HL-60 (cell line): ENCODE data around the gene DMBX1.

Experiments
- CTCF ChIP-seq: IDR thresholded peaks from one replicate; pipeline ENCODE4 v1.5.1; 2011; ENCODE audit warnings: low read length, control low read depth, inconsistent platforms; ENCODE audit not compliant: insufficient read depth
- GABPA ChIP-seq: IDR thresholded peaks from 2 replicates; pipeline ENCODE4 v1.6.1; 2012; ENCODE audit warnings: low read depth
- POLR2AphosphoS5 ChIP-seq: IDR thresholded peaks from 2 replicates; pipeline ENCODE4 v1.6.1; 2012; ENCODE audit warnings: low read depth
- REST ChIP-seq: IDR thresholded peaks from 2 replicates; pipeline ENCODE4 v1.6.1; 2012; ENCODE audit warnings: low read depth; ENCODE audit not compliant: insufficient replicate concordance

GRCh38 chr1:46442317-46443161, 47.1 kb upstream of the DMBX1 start:
- TF ChIP-seq CTCF (peak; percentile 89), REST (no peak), POLR2AphosphoS5 (no peak), GABPA (no peak)
